WTC11 (cell line): Measurements from ENCODE around the gene TBC1D22A. TPM values are rescaled to one million over a fixed set of nuclear protein-coding genes. Genes with fewer than 3 reads are reported as not detected.

Source experiments
- ATAC-seq: fragments of 200-7000 bp; cut with Tn5 transposase; 2 replicates; pipeline ENCODE4 v1.10.0; 2021; ENCODE audit warnings: mild to moderate bottlenecking, moderate library complexity
- CTCF ChIA-PET: fragments of 300-600 bp; sonication (Branson Sonifier 250); formaldehyde crosslinking; loops from one replicate; lab custom pipeline; 2021; ENCODE audit warnings: antibody characterized with exemption; lab: Charles Lee
- POLR2A ChIA-PET: fragments of 350-600 bp; sonication (Branson Sonifier 250); formaldehyde crosslinking; loops from one replicate; lab custom pipeline; 2021; ENCODE audit warnings: antibody characterized with exemption; lab: Charles Lee
- DNase-seq: peaks from one replicate; pipeline ENCODE4 v3.0.0; 2021; ENCODE audit warnings: low spot score
- H3K27ac Mint-ChIP-seq: 2 replicates; pipeline ENCODE4 v1.8.0; 2021; ENCODE audit warnings: mixed read lengths
- H3K27me3 Mint-ChIP-seq: 2 replicates; pipeline ENCODE4 v1.8.0; 2021; ENCODE audit warnings: low read depth, mild to moderate bottlenecking, moderate library complexity, mixed read lengths
- H3K36me3 Mint-ChIP-seq: 2 replicates; pipeline ENCODE4 v1.8.0; 2021; ENCODE audit warnings: mixed read lengths
- H3K4me1 Mint-ChIP-seq: 2 replicates; pipeline ENCODE4 v1.8.0; 2022; ENCODE audit warnings: mixed read lengths
- H3K4me3 Mint-ChIP-seq: 2 replicates; pipeline ENCODE4 v1.8.0; 2021; ENCODE audit warnings: mild to moderate bottlenecking, moderate library complexity, mixed read lengths
- H3K9me3 Mint-ChIP-seq: 2 replicates; pipeline ENCODE4 v1.8.0; 2021; ENCODE audit warnings: mixed read lengths
- ELF4 ChIP-seq: sonication (generic); formaldehyde crosslinking; IDR thresholded peaks from 2 replicates; pipeline ENCODE4 v1.8.1; 2022; ENCODE audit warnings: low read depth, mild to moderate bottlenecking, moderate library complexity, missing genetic modification reagents
- FOXP1 ChIP-seq: sonication (generic); formaldehyde crosslinking; IDR thresholded peaks from 2 replicates; pipeline ENCODE4 v1.8.0; 2022; ENCODE audit warnings: missing genetic modification reagents, mild to moderate bottlenecking, moderate library complexity, borderline replicate concordance
- IRF2 ChIP-seq: sonication (generic); formaldehyde crosslinking; IDR thresholded peaks from 2 replicates; pipeline ENCODE4 v1.8.0; 2022; ENCODE audit warnings: low read depth, missing genetic modification reagents, borderline replicate concordance
- MXD4 ChIP-seq: fragments of 250-450 bp; sonication (Bioruptor Pico); IDR thresholded peaks from 2 replicates; pipeline ENCODE4 v1.8.0; 2021; ENCODE audit warnings: mild to moderate bottlenecking, moderate library complexity, borderline replicate concordance
- MYBL2 ChIP-seq: sonication (generic); formaldehyde crosslinking; IDR thresholded peaks from 2 replicates; pipeline ENCODE4 v1.8.1; 2023; ENCODE audit warnings: mild to moderate bottlenecking, moderate library complexity, missing genetic modification reagents
- NFATC4 ChIP-seq: fragments of 250-450 bp; sonication (Bioruptor Pico); IDR thresholded peaks from 2 replicates; pipeline ENCODE4 v1.9.0; 2021; ENCODE audit warnings: mild to moderate bottlenecking
- NFYB ChIP-seq: sonication (generic); formaldehyde crosslinking; conservative IDR thresholded peaks from 2 replicates; pipeline ENCODE4 v1.8.0; 2022; ENCODE audit warnings: low read depth, missing genetic modification reagents
- PRRX2 ChIP-seq: fragments of 250-450 bp; sonication (Bioruptor Pico); IDR thresholded peaks from 2 replicates; pipeline ENCODE4 v1.8.0; 2021; ENCODE audit warnings: mild to moderate bottlenecking
- SOX15 ChIP-seq: fragments of 250-450 bp; sonication (Bioruptor Pico); IDR thresholded peaks from 2 replicates; pipeline ENCODE4 v1.9.0; 2021; ENCODE audit warnings: mild to moderate bottlenecking
- TP53 ChIP-seq: sonication (generic); formaldehyde crosslinking; IDR thresholded peaks from 2 replicates; pipeline ENCODE4 v1.8.1; 2023; ENCODE audit warnings: mild to moderate bottlenecking, missing genetic modification reagents
- ZBTB21 ChIP-seq: sonication (generic); formaldehyde crosslinking; IDR thresholded peaks from 2 replicates; pipeline ENCODE4 v1.8.1; 2023; ENCODE audit warnings: mild to moderate bottlenecking, missing genetic modification reagents, borderline replicate concordance
- ZNF121 ChIP-seq: sonication (generic); formaldehyde crosslinking; IDR thresholded peaks from 2 replicates; pipeline ENCODE4 v1.8.0; 2023; ENCODE audit warnings: missing genetic modification reagents
- ZNF138 ChIP-seq: sonication (generic); formaldehyde crosslinking; conservative IDR thresholded peaks from 2 replicates; pipeline ENCODE4 v1.8.1; 2022; ENCODE audit warnings: mild to moderate bottlenecking, moderate library complexity, missing genetic modification reagents
- ZNF396 ChIP-seq: fragments of 250-450 bp; sonication (Bioruptor Pico); IDR thresholded peaks from 2 replicates; pipeline ENCODE4 v1.8.0; 2021; ENCODE audit warnings: mild to moderate bottlenecking, moderate library complexity, borderline replicate concordance
- total RNA-seq: library from RNA; stranded (reverse); gene quantifications from 3 replicates; pipeline ENCODE4 v1.2.3, GENCODE V29; 2021
- TF ChIP-seq, protein P1 (sequence below): fragments of 250-450 bp; sonication (Bioruptor Pico); IDR thresholded peaks from 2 replicates; pipeline ENCODE4 v2.1.2; 2022; ENCODE audit warnings: mild to moderate bottlenecking, moderate library complexity
- TF ChIP-seq, protein P2 (sequence below): sonication (generic); formaldehyde crosslinking; IDR thresholded peaks from 2 replicates; pipeline ENCODE4 v1.8.1; 2022; ENCODE audit warnings: mild to moderate bottlenecking, moderate library complexity, missing genetic modification reagents
- TF ChIP-seq, protein P3 (sequence below): fragments of 250-450 bp; sonication (Bioruptor Pico); IDR thresholded peaks from 2 replicates; pipeline ENCODE4 v1.9.0; 2021; ENCODE audit warnings: mild to moderate bottlenecking, borderline replicate concordance
- TF ChIP-seq, protein P4 (sequence below): sonication (generic); formaldehyde crosslinking; IDR thresholded peaks from 2 replicates; pipeline ENCODE4 v1.8.1; 2023; ENCODE audit warnings: mild to moderate bottlenecking, missing genetic modification reagents, moderate library complexity
- TF ChIP-seq, protein P5 (sequence below): fragments of 250-450 bp; sonication (Bioruptor Pico); conservative IDR thresholded peaks from 2 replicates; pipeline ENCODE4 v1.9.0; 2021; ENCODE audit warnings: mild to moderate bottlenecking
- TF ChIP-seq, protein P6 (sequence below): sonication (generic); formaldehyde crosslinking; IDR thresholded peaks from 2 replicates; pipeline ENCODE4 v1.8.0; 2023; ENCODE audit warnings: mild to moderate bottlenecking, missing genetic modification reagents
- TF ChIP-seq, protein P7 (sequence below): sonication (generic); formaldehyde crosslinking; IDR thresholded peaks from 2 replicates; pipeline ENCODE4 v1.8.0; 2022; ENCODE audit warnings: mild to moderate bottlenecking, missing genetic modification reagents

TBC1D22A gene
- total RNA-seq, 1 experiment from 2014 or later, result 18.1 TPM

DNA sequence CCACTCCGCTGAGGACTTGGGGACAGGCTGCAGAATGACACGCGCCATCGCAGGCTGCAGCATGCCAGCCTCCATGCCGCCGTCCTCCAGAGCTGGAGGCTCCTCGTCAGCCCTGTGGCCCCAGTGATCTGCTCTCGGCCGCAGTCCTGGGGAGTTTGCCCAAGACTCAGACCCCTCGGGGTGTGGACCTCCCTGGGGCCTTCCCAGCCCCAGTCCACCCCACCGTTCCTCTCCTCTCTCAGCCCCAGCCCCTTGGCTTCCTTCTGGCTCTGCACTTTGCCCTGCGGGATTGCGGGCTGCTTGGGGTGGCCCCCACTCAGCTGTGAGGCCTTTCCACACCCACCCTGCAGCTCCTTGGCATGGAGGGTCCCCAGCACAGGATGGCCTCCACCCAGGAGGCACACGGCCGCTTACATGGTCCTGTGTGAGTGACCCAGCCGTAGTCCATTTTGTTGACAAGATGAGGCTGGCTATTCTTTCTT, 414.9 kb downstream of the TBC1D22A start:
- H3K27me3 Mint-ChIP-seq, result no peaks in the 10 kb centered on the region
- no peaks in the 10 kb centered on the region for H3K4me1 Mint-ChIP-seq
- no peak overlapping the region for H3K27ac Mint-ChIP-seq
- no peak for ATAC-seq
- no peak for TF ChIP-seq ZNF121
- no peak for TF ChIP-seq NFYB (CRISPR knock-in tag)
- no peak for TF ChIP-seq NFATC4
- TF ChIP-seq, protein P1, sequence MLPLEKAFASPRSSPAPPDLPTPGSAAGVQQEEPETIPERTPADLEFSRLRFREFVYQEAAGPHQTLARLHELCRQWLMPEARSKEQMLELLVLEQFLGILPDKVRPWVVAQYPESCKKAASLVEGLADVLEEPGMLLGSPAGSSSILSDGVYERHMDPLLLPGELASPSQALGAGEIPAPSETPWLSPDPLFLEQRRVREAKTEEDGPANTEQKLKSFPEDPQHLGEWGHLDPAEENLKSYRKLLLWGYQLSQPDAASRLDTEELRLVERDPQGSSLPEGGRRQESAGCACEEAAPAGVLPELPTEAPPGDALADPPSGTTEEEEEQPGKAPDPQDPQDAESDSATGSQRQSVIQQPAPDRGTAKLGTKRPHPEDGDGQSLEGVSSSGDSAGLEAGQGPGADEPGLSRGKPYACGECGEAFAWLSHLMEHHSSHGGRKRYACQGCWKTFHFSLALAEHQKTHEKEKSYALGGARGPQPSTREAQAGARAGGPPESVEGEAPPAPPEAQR (CRISPR knock-in tag), result no peak
- TF ChIP-seq MXD4 (CRISPR knock-in tag), result no peak
- no peak for TF ChIP-seq TP53 (CRISPR knock-in tag)
- TF ChIP-seq, protein P2, sequence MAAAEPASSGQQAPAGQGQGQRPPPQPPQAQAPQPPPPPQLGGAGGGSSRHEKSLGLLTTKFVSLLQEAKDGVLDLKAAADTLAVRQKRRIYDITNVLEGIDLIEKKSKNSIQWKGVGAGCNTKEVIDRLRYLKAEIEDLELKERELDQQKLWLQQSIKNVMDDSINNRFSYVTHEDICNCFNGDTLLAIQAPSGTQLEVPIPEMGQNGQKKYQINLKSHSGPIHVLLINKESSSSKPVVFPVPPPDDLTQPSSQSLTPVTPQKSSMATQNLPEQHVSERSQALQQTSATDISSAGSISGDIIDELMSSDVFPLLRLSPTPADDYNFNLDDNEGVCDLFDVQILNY, result no peak
- TF ChIP-seq, protein P3, sequence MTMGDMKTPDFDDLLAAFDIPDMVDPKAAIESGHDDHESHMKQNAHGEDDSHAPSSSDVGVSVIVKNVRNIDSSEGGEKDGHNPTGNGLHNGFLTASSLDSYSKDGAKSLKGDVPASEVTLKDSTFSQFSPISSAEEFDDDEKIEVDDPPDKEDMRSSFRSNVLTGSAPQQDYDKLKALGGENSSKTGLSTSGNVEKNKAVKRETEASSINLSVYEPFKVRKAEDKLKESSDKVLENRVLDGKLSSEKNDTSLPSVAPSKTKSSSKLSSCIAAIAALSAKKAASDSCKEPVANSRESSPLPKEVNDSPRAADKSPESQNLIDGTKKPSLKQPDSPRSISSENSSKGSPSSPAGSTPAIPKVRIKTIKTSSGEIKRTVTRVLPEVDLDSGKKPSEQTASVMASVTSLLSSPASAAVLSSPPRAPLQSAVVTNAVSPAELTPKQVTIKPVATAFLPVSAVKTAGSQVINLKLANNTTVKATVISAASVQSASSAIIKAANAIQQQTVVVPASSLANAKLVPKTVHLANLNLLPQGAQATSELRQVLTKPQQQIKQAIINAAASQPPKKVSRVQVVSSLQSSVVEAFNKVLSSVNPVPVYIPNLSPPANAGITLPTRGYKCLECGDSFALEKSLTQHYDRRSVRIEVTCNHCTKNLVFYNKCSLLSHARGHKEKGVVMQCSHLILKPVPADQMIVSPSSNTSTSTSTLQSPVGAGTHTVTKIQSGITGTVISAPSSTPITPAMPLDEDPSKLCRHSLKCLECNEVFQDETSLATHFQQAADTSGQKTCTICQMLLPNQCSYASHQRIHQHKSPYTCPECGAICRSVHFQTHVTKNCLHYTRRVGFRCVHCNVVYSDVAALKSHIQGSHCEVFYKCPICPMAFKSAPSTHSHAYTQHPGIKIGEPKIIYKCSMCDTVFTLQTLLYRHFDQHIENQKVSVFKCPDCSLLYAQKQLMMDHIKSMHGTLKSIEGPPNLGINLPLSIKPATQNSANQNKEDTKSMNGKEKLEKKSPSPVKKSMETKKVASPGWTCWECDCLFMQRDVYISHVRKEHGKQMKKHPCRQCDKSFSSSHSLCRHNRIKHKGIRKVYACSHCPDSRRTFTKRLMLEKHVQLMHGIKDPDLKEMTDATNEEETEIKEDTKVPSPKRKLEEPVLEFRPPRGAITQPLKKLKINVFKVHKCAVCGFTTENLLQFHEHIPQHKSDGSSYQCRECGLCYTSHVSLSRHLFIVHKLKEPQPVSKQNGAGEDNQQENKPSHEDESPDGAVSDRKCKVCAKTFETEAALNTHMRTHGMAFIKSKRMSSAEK, result no peak
- no peak for TF ChIP-seq PRRX2 (CRISPR knock-in tag)
- TF ChIP-seq, protein P4, sequence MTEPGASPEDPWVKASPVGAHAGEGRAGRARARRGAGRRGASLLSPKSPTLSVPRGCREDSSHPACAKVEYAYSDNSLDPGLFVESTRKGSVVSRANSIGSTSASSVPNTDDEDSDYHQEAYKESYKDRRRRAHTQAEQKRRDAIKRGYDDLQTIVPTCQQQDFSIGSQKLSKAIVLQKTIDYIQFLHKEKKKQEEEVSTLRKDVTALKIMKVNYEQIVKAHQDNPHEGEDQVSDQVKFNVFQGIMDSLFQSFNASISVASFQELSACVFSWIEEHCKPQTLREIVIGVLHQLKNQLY, result no peak
- TF ChIP-seq, protein P5, sequence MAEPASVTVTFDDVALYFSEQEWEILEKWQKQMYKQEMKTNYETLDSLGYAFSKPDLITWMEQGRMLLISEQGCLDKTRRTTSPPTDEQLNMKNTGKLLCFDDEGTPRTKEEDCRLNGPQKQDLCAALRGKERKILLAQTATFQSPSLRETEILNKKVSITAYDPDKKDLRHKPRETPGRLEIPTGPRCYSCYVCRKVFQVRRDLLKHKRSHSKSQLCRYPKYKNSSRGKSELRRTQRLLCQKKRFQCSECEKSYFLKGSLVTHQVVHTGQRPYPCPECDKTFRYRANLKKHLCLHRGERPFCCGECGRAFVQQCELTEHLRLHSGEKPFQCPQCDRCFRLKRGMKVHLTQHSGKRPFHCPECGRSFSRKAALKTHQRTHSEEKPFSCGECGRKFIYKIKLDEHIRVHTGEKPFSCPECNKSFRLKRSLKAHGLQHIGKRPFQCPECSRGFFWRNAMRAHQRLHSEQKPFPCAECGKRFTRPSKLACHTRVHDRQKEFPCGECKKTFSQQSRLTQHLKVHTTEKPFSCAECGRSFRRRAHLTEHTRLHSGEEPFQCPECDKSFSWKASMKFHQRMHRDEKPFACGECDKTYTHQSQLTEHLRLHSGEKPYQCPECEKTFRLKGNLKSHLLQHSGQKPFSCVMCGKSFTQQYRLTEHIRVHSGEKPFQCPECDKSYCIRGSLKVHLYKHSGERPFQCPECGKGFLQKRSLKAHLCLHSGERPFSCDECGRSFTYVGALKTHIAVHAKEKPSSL, result no peak
- no peak for TF ChIP-seq IRF2 (CRISPR knock-in tag)
- no peak for TF ChIP-seq SOX15 (CRISPR knock-in tag)
- TF ChIP-seq, all 79 proteins: peak for 0
- Mint-ChIP-seq H3K4me3 (no peak overlapping the region), H3K36me3 (0 out of 2 replicates have a peak, but pooled peaks cover 2% of the 10 kb centered on the region), H3K9me3 (peaks cover 26% of the 10 kb centered on the region)
- ChIA-PET POLR2A (no interaction called here), CTCF (no interaction called here)
- DNase-seq, result no peak

DNA sequence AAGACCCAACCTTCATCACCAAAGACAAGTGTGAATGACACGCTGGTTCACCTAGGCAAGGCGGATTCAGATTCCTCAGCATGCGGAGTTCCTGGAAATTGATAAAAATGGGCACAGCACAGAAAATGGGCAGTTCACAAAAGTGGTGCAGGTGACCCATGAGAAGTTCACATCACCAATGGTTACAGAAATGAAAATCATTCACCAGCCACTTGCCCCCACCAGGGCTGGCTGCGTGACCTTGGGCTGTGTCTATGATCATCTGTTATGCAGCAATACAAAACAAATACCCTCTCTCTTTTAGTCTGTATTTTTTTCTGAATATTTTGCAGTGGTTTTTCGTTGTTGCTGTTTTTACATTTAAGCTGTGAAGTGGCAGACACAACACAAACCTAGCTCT, 415.9 kb downstream of the TBC1D22A start:
- CTCF ChIA-PET, result no interaction called here
- Mint-ChIP-seq H3K9me3 (peaks cover 33% of the 10 kb centered on the region), H3K27me3 (peaks cover 4% of the 10 kb centered on the region; the same call in 1 of the 2 replicates), H3K27ac (no peak overlapping the region), H3K36me3 (peaks cover 4% of the 10 kb centered on the region; the same call in 1 of the 2 replicates), H3K4me1 (no peaks in the 10 kb centered on the region), H3K4me3 (no peak overlapping the region)
- POLR2A ChIA-PET, result no interaction called here
- no peak for ATAC-seq
- DNase-seq, result no peak
- TF ChIP-seq MYBL2 (CRISPR knock-in tag) (no peak), ZBTB21 (CRISPR knock-in tag) (no peak), FOXP1 (no peak), ELF4 (CRISPR knock-in tag) (no peak), ZNF138 (CRISPR knock-in tag) (no peak), SOX15 (CRISPR knock-in tag) (no peak), ZNF396 (no peak), TP53 (CRISPR knock-in tag) (no peak)
- TF ChIP-seq, protein P6, sequence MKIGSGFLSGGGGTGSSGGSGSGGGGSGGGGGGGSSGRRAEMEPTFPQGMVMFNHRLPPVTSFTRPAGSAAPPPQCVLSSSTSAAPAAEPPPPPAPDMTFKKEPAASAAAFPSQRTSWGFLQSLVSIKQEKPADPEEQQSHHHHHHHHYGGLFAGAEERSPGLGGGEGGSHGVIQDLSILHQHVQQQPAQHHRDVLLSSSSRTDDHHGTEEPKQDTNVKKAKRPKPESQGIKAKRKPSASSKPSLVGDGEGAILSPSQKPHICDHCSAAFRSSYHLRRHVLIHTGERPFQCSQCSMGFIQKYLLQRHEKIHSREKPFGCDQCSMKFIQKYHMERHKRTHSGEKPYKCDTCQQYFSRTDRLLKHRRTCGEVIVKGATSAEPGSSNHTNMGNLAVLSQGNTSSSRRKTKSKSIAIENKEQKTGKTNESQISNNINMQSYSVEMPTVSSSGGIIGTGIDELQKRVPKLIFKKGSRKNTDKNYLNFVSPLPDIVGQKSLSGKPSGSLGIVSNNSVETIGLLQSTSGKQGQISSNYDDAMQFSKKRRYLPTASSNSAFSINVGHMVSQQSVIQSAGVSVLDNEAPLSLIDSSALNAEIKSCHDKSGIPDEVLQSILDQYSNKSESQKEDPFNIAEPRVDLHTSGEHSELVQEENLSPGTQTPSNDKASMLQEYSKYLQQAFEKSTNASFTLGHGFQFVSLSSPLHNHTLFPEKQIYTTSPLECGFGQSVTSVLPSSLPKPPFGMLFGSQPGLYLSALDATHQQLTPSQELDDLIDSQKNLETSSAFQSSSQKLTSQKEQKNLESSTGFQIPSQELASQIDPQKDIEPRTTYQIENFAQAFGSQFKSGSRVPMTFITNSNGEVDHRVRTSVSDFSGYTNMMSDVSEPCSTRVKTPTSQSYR (CRISPR knock-in tag), result no peak
- TF ChIP-seq, protein P7, sequence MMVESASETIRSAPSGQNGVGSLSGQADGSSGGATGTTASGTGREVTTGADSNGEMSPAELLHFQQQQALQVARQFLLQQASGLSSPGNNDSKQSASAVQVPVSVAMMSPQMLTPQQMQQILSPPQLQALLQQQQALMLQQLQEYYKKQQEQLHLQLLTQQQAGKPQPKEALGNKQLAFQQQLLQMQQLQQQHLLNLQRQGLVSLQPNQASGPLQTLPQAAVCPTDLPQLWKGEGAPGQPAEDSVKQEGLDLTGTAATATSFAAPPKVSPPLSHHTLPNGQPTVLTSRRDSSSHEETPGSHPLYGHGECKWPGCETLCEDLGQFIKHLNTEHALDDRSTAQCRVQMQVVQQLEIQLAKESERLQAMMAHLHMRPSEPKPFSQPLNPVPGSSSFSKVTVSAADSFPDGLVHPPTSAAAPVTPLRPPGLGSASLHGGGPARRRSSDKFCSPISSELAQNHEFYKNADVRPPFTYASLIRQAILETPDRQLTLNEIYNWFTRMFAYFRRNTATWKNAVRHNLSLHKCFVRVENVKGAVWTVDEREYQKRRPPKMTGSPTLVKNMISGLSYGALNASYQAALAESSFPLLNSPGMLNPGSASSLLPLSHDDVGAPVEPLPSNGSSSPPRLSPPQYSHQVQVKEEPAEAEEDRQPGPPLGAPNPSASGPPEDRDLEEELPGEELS (CRISPR knock-in tag), result no peak
